Small intestine (tissue), 7 donors: ENCODE data around the gene JAKMIP1. TPM values are rescaled to one million over a fixed set of nuclear protein-coding genes. Genes with fewer than 3 reads are reported as not detected.
"Not testable (repeated sequence)": the region's sequence is repeated elsewhere in the genome, so short reads cannot be mapped to it uniquely, and the experiment has no call there.

Experiments
- DNase-seq, 2 donors: peaks; one replicate each; pipeline versions ENCODE4 v3.0.0 to v3.0.0-alpha.2; 2013
- FAIRE-seq: peaks from 2 replicates; lab custom pipeline; 2012; peaks lifted over from hg19 to GRCh38; lab: Jason Lieb, UNC
- H3K27ac ChIP-seq, 3 donors: one replicate each; pipeline ENCODE4 v1.5.1; 2013; ENCODE audit warnings: low read length in 2 of 3, mild to moderate bottlenecking in 2 of 3, control low read depth in 1 of 3, inconsistent platforms in 1 of 3, low read depth in 1 of 3, moderate library complexity in 1 of 3
- H3K27me3 ChIP-seq, 3 donors: one replicate each; pipeline ENCODE4 v1.6.1; 2013; ENCODE audit warnings: low read length in 3 of 3, inconsistent platforms in 1 of 3; ENCODE audit not compliant: control insufficient read depth in 3 of 3, insufficient read depth in 3 of 3
- H3K36me3 ChIP-seq, 3 donors: one replicate each; pipeline ENCODE4 v1.6.1; 2013; ENCODE audit warnings: low read length in 3 of 3, inconsistent platforms in 1 of 3, low read depth in 1 of 3, mild to moderate bottlenecking in 1 of 3, moderate library complexity in 1 of 3; ENCODE audit not compliant: control insufficient read depth in 3 of 3, insufficient read depth in 2 of 3
- H3K4me1 ChIP-seq, 3 donors: one replicate each; pipeline ENCODE4 v1.6.1; 2013; ENCODE audit warnings: low read length in 2 of 3, inconsistent platforms in 1 of 3, low read depth in 1 of 3, mild to moderate bottlenecking in 1 of 3, moderate library complexity in 1 of 3; ENCODE audit not compliant: control insufficient read depth in 3 of 3, insufficient read depth in 2 of 3
- H3K4me3 ChIP-seq, 3 donors: one replicate each; pipeline ENCODE4 v1.5.1; 2013; ENCODE audit warnings: low read length in 3 of 3, control low read depth in 1 of 3, inconsistent platforms in 1 of 3, low read depth in 1 of 3, mild to moderate bottlenecking in 1 of 3, moderate library complexity in 1 of 3
- H3K9me3 ChIP-seq, 2 donors: one replicate each; pipeline ENCODE4 v1.6.1; 2013; ENCODE audit warnings: low read depth in 1 of 2, low read length in 1 of 2; ENCODE audit not compliant: control insufficient read depth in 2 of 2, insufficient read depth in 1 of 2
- WGBS, 3 donors: extraction: QIAGEN DNeasy Blood & Tissue Kit; methylation state at CpG; one replicate each; pipeline ENCODE4 v1.1.7; 2013; 5-methylcytosine and 5-hydroxymethylcytosine counted together
- polyA plus RNA-seq, 4 donors: library from polyadenylated mRNA; stranded (reverse) in 3 of 4; unstranded in 1 of 4; fragments of 200-250 nt in 3 of 4; fragments of 120-200 nt in 1 of 4; gene quantifications; one replicate each; pipeline versions ENCODE4 v1.2.1 to v1.2.3, GENCODE V29; 2013
- donor health status: healthy with polysubstance abuse.
- donor health status: control.
- donor health status: control.
- donor health status: Bipolar disorder and iron deficiency.
- donor health status: healthy.

Gene JAKMIP1
- polyA plus RNA-seq, 4 donors, result 0.25 to 1.8 (median 1.0) TPM

GRCh38 chr4:6010789-6011188 lies 189.6 kb downstream of the JAKMIP1 start:
- Histone ChIP-seq H3K36me3 (no peaks in the 10 kb centered on the region), H3K4me3 (no peak overlapping the region), H3K27ac (no peak overlapping the region), H3K27me3 (peaks cover 5 to 14% (median 8%) of the 10 kb centered on the region in 3 donors), H3K9me3 (no peaks in the 10 kb centered on the region), H3K4me1 (no peaks in the 10 kb centered on the region)
- FAIRE-seq (no peak), DNase-seq (no peak)
- WGBS, 3 donors, result 55 to 77% (median 63%) methylated on average over 3 of the region's 3 CpGs

- H3K27me3 ChIP-seq, result peaks cover 5 to 14% (median 8%) of the 10 kb centered on the region in 3 donors
- H3K4me3 ChIP-seq, result no peak overlapping the region
Measured at GRCh38 chr4:6009452-6009851, 190.9 kb downstream of the JAKMIP1 start.

GRCh38 chr4:6008766-6009385 lies 191.5 kb downstream of the JAKMIP1 start:
- Histone ChIP-seq H3K9me3 (no peaks in the 10 kb centered on the region), H3K27me3 (peaks cover 5 to 14% (median 8%) of the 10 kb centered on the region in 3 donors), H3K4me3 (no peak overlapping the region), H3K27ac (no peak overlapping the region), H3K4me1 (no peaks in the 10 kb centered on the region), H3K36me3 (no peaks in the 10 kb centered on the region)
- FAIRE-seq (no peak), DNase-seq (no peak)
- WGBS, 3 donors, result 71 to 75% (median 73%) methylated on average over 19 of the region's 19 CpGs

More at GRCh38 chr4:6009452-6009851, 190.9 kb downstream of the JAKMIP1 start:
- Histone ChIP-seq H3K9me3 (no peaks in the 10 kb centered on the region), H3K36me3 (no peaks in the 10 kb centered on the region), H3K27ac (no peak overlapping the region), H3K4me1 (no peaks in the 10 kb centered on the region)
- WGBS, 3 donors, result 29 to 47% (median 36%) methylated on average over 8 of the region's 8 CpGs
- FAIRE-seq (no peak), DNase-seq (no peak)

- no peak for FAIRE-seq
- Histone ChIP-seq H3K27me3 (peaks cover 5 to 14% (median 8%) of the 10 kb centered on the region in 3 donors), H3K9me3 (no peaks in the 10 kb centered on the region), H3K27ac (no peak overlapping the region), H3K4me1 (no peaks in the 10 kb centered on the region), H3K36me3 (no peaks in the 10 kb centered on the region), H3K4me3 (no peak overlapping the region)
- 35 to 50% (median 40%) methylated on average over 50 to 54 of the region's 54 CpGs for WGBS, 3 donors
- DNase-seq, result no peak
Measured at GRCh38 chr4:6008092-6008551, 192.2 kb downstream of the JAKMIP1 start.

GRCh38 chr4:6005175-6005574 lies 195.2 kb downstream of the JAKMIP1 start:
- H3K36me3 ChIP-seq, result no peaks in the 10 kb centered on the region
- H3K4me1 ChIP-seq, result no peaks in the 10 kb centered on the region
- H3K4me3 ChIP-seq, result no peak overlapping the region
- no peak overlapping the region for H3K27ac ChIP-seq
- DNase-seq, result no peak
- no peaks in the 10 kb centered on the region for H3K9me3 ChIP-seq
- WGBS, 3 donors, result 66 to 79% (median 69%) methylated on average over 4 of the region's 4 CpGs
- no peak for FAIRE-seq
- H3K27me3 ChIP-seq, result peaks cover 5 to 11% (median 8%) of the 10 kb centered on the region in 3 donors

- 79 to 94% (median 86%) methylated on average over 1 of the region's 1 CpG for WGBS, 3 donors
- not testable (repeated sequence) for H3K9me3 ChIP-seq, FAIRE-seq, H3K36me3 ChIP-seq, H3K4me1 ChIP-seq, DNase-seq, H3K4me3 ChIP-seq, H3K27me3 ChIP-seq, H3K27ac ChIP-seq
Measured at GRCh38 chr4:6003485-6003884, 196.9 kb downstream of the JAKMIP1 start.

- peaks cover 0 to 4% (median 1%) of the 10 kb centered on the region in 3 donors for H3K27me3 ChIP-seq
- no peak overlapping the region for H3K27ac ChIP-seq
- H3K36me3 ChIP-seq, result no peaks in the 10 kb centered on the region
- H3K4me1 ChIP-seq, result no peaks in the 10 kb centered on the region
- WGBS, 3 donors, result 75 to 88% (median 78%) methylated on average over 3 of the region's 3 CpGs
- H3K9me3 ChIP-seq, result no peaks in the 10 kb centered on the region
- no peak overlapping the region for H3K4me3 ChIP-seq
- no peak for DNase-seq
- no peak for FAIRE-seq
Measured at GRCh38 chr4:6002926-6003325, 197.4 kb downstream of the JAKMIP1 start.

GRCh38 chr4:6002492-6002833 lies 197.9 kb downstream of the JAKMIP1 start:
- DNase-seq (no peak), FAIRE-seq (no peak)
- H3K9me3 ChIP-seq, result no peaks in the 10 kb centered on the region
- H3K4me1 ChIP-seq, result no peaks in the 10 kb centered on the region
- H3K27ac ChIP-seq, result no peak overlapping the region
- H3K36me3 ChIP-seq, result no peaks in the 10 kb centered on the region
- WGBS, 3 donors, result 74 to 82% (median 76%) methylated on average over 5 of the region's 5 CpGs
- peaks cover 0 to 4% (median 0%) of the 10 kb centered on the region in 3 donors for H3K27me3 ChIP-seq
- H3K4me3 ChIP-seq, result no peak overlapping the region
